H1 (cell line): ENCODE data around the gene TMEM250. TPM values are rescaled to one million over a fixed set of nuclear protein-coding genes. Genes with fewer than 3 reads are reported as not detected.

ENCODE experiments used
- ASH2L ChIP-seq: fragments of 200-600, 300-600 bp; sonication (generic); IDR thresholded peaks from one replicate; pipeline ENCODE4 v1.7.1; 2017; ENCODE audit warnings: low read length
- BRCA1 ChIP-seq: IDR thresholded peaks from 2 replicates; pipeline ENCODE4 v1.6.1; 2012; ENCODE audit warnings: low read depth, low read length, improper control_type of control experiment
- EP300 ChIP-seq, 2 experiments: IDR thresholded peaks; 1 replicate in 1 of 2; 2 replicates in 1 of 2; pipeline ENCODE4 v1.6.1; 2011 to 2012; ENCODE audit warnings: low read depth in 2 of 2, low read length in 2 of 2, mild to moderate bottlenecking in 2 of 2, borderline replicate concordance in 1 of 2, inconsistent platforms in 1 of 2, moderate library complexity in 1 of 2
- JUND ChIP-seq: IDR thresholded peaks from 2 replicates; pipeline ENCODE4 v1.6.1; 2011; ENCODE audit warnings: mild to moderate bottlenecking, improper control_type of control experiment, low read length
- SIX5 ChIP-seq: IDR thresholded peaks from 2 replicates; pipeline ENCODE4 v1.6.1; 2011; ENCODE audit warnings: mild to moderate bottlenecking, low read depth, low read length
- TAF1 ChIP-seq: IDR thresholded peaks from 2 replicates; pipeline ENCODE4 v1.6.1; 2011; ENCODE audit warnings: mild to moderate bottlenecking, low read depth, low read length
- TCF12 ChIP-seq: IDR thresholded peaks from 2 replicates; pipeline ENCODE4 v1.6.1; 2011; ENCODE audit warnings: low read depth, mild to moderate bottlenecking, low read length
- TEAD4 ChIP-seq: IDR thresholded peaks from 2 replicates; pipeline ENCODE4 v1.6.1; 2012; ENCODE audit warnings: low read depth, low read length, inconsistent platforms, mixed read lengths
- polyA plus RNA-seq, 7 experiments: library from polyadenylated mRNA; depleted of rRNA in 3 of 7; stranded (reverse) in 5 of 7; unstranded in 2 of 7; fragments of >200 nt in 5 of 7; fragments of 200-250 nt in 2 of 7; gene quantifications; 1 replicate in 5 of 7; 2 replicates in 1 of 7; 4 replicates in 1 of 7; pipeline versions ENCODE4 v1.2.1 to v1.2.3, GENCODE V29; 2011 to 2013; ENCODE audit warnings: missing spikeins in 2 of 7, mixed read lengths in 2 of 7
- total RNA-seq: library from RNA; stranded (reverse); fragmentation: NEBNext Ultra II Directional; extraction: Animal tissue kit (Norgen Biotek cat#: 25700); gene quantifications from 2 replicates; pipeline ENCODE4 v1.2.1, GENCODE V29; 2021

Gene TMEM250
- total and polyA plus RNA-seq, 2 of the 8 experiments (the other 6 are each of a cell fraction or from before 2014, with no cell fraction given) = 22.3 to 34.9 TPM

- TF ChIP-seq SIX5 (no peak), EP300 (IDR thresholded peaks at IDR 0.05; ENCODE audit: borderline replicate concordance in 1 of 2, low read depth in 2 of 2, low read length in 2 of 2) (no peak), TEAD4 (no peak), TCF12 (no peak), TAF1 (no peak), BRCA1 (no peak), JUND (no peak), ASH2L (no peak)
These were observed 6.1 kb downstream of the TMEM250 start (continued) for GRCh38 chr9:136112541-136112940.
